HCT116 (cell line): Measurements from ENCODE around the gene DRGX. TPM values are rescaled to one million over a fixed set of nuclear protein-coding genes. Genes with fewer than 3 reads are reported as not detected.

Experiments
- ATAC-seq: fragments of 200-7000 bp; cut with Tn5 transposase; 2 replicates; pipeline ENCODE4 v1.9.1; 2020; ENCODE audit warnings: mild to moderate bottlenecking, moderate library complexity
- BruUV-seq: library from RNA; stranded (reverse); fragments of 400-500 nt; replicated peaks from 2 replicates; lab custom pipeline; 2021; lab: Mats Ljungman, UMichigan
- CTCF ChIA-PET: fragments of 300-600 bp; sonication (Branson Sonifier 250); formaldehyde crosslinking; loops from one replicate; lab custom pipeline; 2021; ENCODE audit warnings: antibody characterized with exemption; lab: Charles Lee
- POLR2A ChIA-PET: fragments of 300-600, 350-600 bp; sonication (Branson Sonifier 250); formaldehyde crosslinking; loops from one replicate; lab custom pipeline; 2021; ENCODE audit warnings: antibody characterized with exemption; lab: Charles Lee
- RAD21 ChIA-PET, 2 experiments: fragments of 300-600 bp; sonication (Branson Sonifier 250); formaldehyde crosslinking; loops; one replicate each; lab custom pipeline; 2023; ENCODE audit warnings: low total read pairs in 2 of 2; ENCODE audit not compliant: uncharacterized antibody in 2 of 2, unreplicated experiment in 2 of 2, low non-redundant PET in 1 of 2; lab: Charles Lee
- DNase-seq: peaks from one replicate; pipeline ENCODE4 v3.0.0-alpha.2; 2010; ENCODE audit warnings: low read depth, low spot score
- H2AFZ ChIP-seq: fragments of 200-600 bp; shearing (Covaris generic), sonication (generic); 2 replicates; pipeline ENCODE4 v1.6.1; 2017; ENCODE audit warnings: low read depth, mixed run types, mixed read lengths, antibody characterized with exemption, low read length; ENCODE audit not compliant: poor library complexity, severe bottlenecking
- H3K27ac ChIP-seq: 2 replicates; pipeline ENCODE4 v1.5.1; 2012; ENCODE audit warnings: low read depth, low read length
- H3K27me3 ChIP-seq: fragments of 200-600 bp; sonication (generic); 2 replicates; pipeline ENCODE4 v1.6.1; 2016; ENCODE audit warnings: mixed run types, low read length, mixed read lengths; ENCODE audit not compliant: insufficient read depth
- H3K36me3 ChIP-seq, 2 experiments: fragments of 200-500 bp in 1 of 2; fragments of 200-600 bp in 1 of 2; sonication (Bioruptor generic) in 1 of 2; sonication (generic) in 1 of 2; 2 replicates each; pipeline versions ENCODE4 v1.5.1 to v1.6.1; 2014 to 2016; ENCODE audit warnings: low read length in 2 of 2, inconsistent platforms in 1 of 2, mixed read lengths in 1 of 2, mixed run types in 1 of 2; ENCODE audit not compliant: insufficient read depth in 2 of 2, control insufficient read depth in 1 of 2
- H3K4me1 ChIP-seq, 2 experiments: fragments of 200-600 bp in 1 of 2; sonication (generic) in 1 of 2; 2 replicates each; pipeline versions ENCODE4 v1.5.1 to v1.6.1; 2012 to 2017; ENCODE audit warnings: low read length in 2 of 2, inconsistent platforms in 1 of 2, mild to moderate bottlenecking in 1 of 2, mixed read lengths in 1 of 2, mixed run types in 1 of 2, moderate library complexity in 1 of 2; ENCODE audit not compliant: insufficient read depth in 2 of 2, control insufficient read depth in 1 of 2
- H3K4me2 ChIP-seq: fragments of 200-600 bp; sonication (generic); 2 replicates; pipeline ENCODE4 v1.6.1; 2017; ENCODE audit warnings: mixed run types, low read length, mixed read lengths
- H3K4me3 ChIP-seq, 2 experiments: fragments of 200-600 bp in 1 of 2; sonication (generic) in 1 of 2; replicated peaks in 1 of 2; 2 replicates each; pipeline ENCODE4 v1.5.1; 2011 to 2016; ENCODE audit warnings: low read length in 2 of 2, control low read depth in 1 of 2, low read depth in 1 of 2, mild to moderate bottlenecking in 1 of 2, mixed read lengths in 1 of 2, mixed run types in 1 of 2
- H3K79me2 ChIP-seq: fragments of 200-600 bp; sonication (generic); 2 replicates; pipeline ENCODE4 v1.6.1; 2017; ENCODE audit warnings: mild to moderate bottlenecking, mixed run types, low read length, moderate library complexity, mixed read lengths; ENCODE audit not compliant: insufficient read depth
- H3K9ac ChIP-seq: fragments of 200-600 bp; sonication (generic); 2 replicates; pipeline ENCODE4 v1.6.1; 2016; ENCODE audit warnings: low read length, mixed read lengths
- H3K9me2 ChIP-seq: fragments of 200-600 bp; sonication (generic), shearing (Covaris generic); 2 replicates; pipeline ENCODE4 v1.6.1; 2017; ENCODE audit warnings: mixed run types, mild to moderate bottlenecking, moderate library complexity; ENCODE audit not compliant: insufficient read depth
- H3K9me3 ChIP-seq, 2 experiments: fragments of 200-500 bp in 1 of 2; fragments of 200-600 bp in 1 of 2; sonication (Bioruptor generic) in 1 of 2; sonication (generic) in 1 of 2; 2 replicates each; pipeline ENCODE4 v1.6.1; 2014 to 2017; ENCODE audit warnings: low read length in 2 of 2, mixed read lengths in 2 of 2, inconsistent platforms in 1 of 2, low read depth in 1 of 2, mild to moderate bottlenecking in 1 of 2, mixed run types in 1 of 2, moderate library complexity in 1 of 2; ENCODE audit not compliant: control insufficient read depth in 1 of 2, insufficient read depth in 1 of 2
- H4K20me1 ChIP-seq: fragments of 200-600 bp; sonication (generic), shearing (Covaris generic); 2 replicates; pipeline ENCODE4 v1.6.1; 2017; ENCODE audit warnings: mixed run types, mild to moderate bottlenecking, moderate library complexity; ENCODE audit not compliant: insufficient read depth
- CTCF ChIP-seq, 3 experiments: fragments of 200-600 bp in 1 of 3; sonication (generic) in 1 of 3; IDR thresholded peaks in 2 of 3; conservative IDR thresholded peaks in 1 of 3; 2 replicates each; pipeline ENCODE4 v1.5.1; 2012 to 2017; ENCODE audit warnings: low read depth in 2 of 3, low read length in 2 of 3, antibody characterized with exemption in 1 of 3, borderline replicate concordance in 1 of 3, control low read depth in 1 of 3, mild to moderate bottlenecking in 1 of 3, mixed read lengths in 1 of 3, mixed run types in 1 of 3, moderate library complexity in 1 of 3; ENCODE audit not compliant: insufficient read depth in 1 of 3
- EGR1 ChIP-seq: IDR thresholded peaks from 2 replicates; pipeline ENCODE4 v1.6.1; 2012; ENCODE audit warnings: low read depth
- ELF1 ChIP-seq: IDR thresholded peaks from 2 replicates; pipeline ENCODE4 v1.6.1; 2012; ENCODE audit warnings: low read depth, borderline replicate concordance
- EZH2 ChIP-seq: fragments of 200-600 bp; sonication (generic); IDR thresholded peaks from 2 replicates; pipeline ENCODE4 v1.6.1; 2017; ENCODE audit warnings: antibody characterized with exemption, mixed run types
- EZH2phosphoT487 ChIP-seq: fragments of 200-600 bp; IDR thresholded peaks from 2 replicates; pipeline ENCODE4 v1.6.1; 2018; ENCODE audit warnings: antibody characterized with exemption, borderline replicate concordance
- FOSL1 ChIP-seq: IDR thresholded peaks from 2 replicates; pipeline ENCODE4 v1.6.1; 2012; ENCODE audit warnings: low read depth
- JUND ChIP-seq: IDR thresholded peaks from 2 replicates; pipeline ENCODE4 v1.6.1; 2012
- MAX ChIP-seq: IDR thresholded peaks from 2 replicates; pipeline ENCODE4 v1.6.1; 2012
- POLR2A ChIP-seq: IDR thresholded peaks from 2 replicates; pipeline ENCODE4 v1.7.0; 2011; ENCODE audit warnings: borderline replicate concordance; ENCODE audit not compliant: insufficient read depth, insufficient read length; ENCODE audit errors: extremely low read depth
- POLR2AphosphoS5 ChIP-seq: IDR thresholded peaks from 2 replicates; pipeline ENCODE4 v1.6.1; 2011; ENCODE audit warnings: mild to moderate bottlenecking, low read depth, low read length, moderate library complexity
- RAD21 ChIP-seq: IDR thresholded peaks from 2 replicates; pipeline ENCODE4 v1.6.1; 2012; ENCODE audit warnings: low read depth, mild to moderate bottlenecking
- REST ChIP-seq: IDR thresholded peaks from 2 replicates; pipeline ENCODE4 v1.6.1; 2012; ENCODE audit warnings: low read depth
- SIN3A ChIP-seq: IDR thresholded peaks from 2 replicates; pipeline ENCODE4 v1.6.1; 2012; ENCODE audit warnings: low read depth
- SP1 ChIP-seq: IDR thresholded peaks from 2 replicates; pipeline ENCODE4 v1.6.1; 2012; ENCODE audit warnings: low read depth
- SRF ChIP-seq: IDR thresholded peaks from 2 replicates; pipeline ENCODE4 v1.6.1; 2012; ENCODE audit warnings: low read depth
- TCF7L2 ChIP-seq: IDR thresholded peaks from 2 replicates; pipeline ENCODE4 v1.7.0; 2011; ENCODE audit warnings: borderline replicate concordance, inconsistent platforms; ENCODE audit not compliant: insufficient read depth, insufficient read length; ENCODE audit errors: extremely low read depth
- YY1 ChIP-seq: IDR thresholded peaks from 2 replicates; pipeline ENCODE4 v1.6.1; 2011; ENCODE audit warnings: low read length, low read depth, moderate library complexity, mild to moderate bottlenecking; ENCODE audit not compliant: insufficient replicate concordance; ENCODE audit errors: extremely low read depth
- ZBTB33 ChIP-seq: IDR thresholded peaks from 2 replicates; pipeline ENCODE4 v1.6.1; 2011; ENCODE audit warnings: mild to moderate bottlenecking, low read length, moderate library complexity; ENCODE audit not compliant: insufficient replicate concordance; ENCODE audit errors: extremely low read depth
- ZFX ChIP-seq: fragments of 450-650 bp; IDR thresholded peaks from 2 replicates; pipeline ENCODE4 v1.6.1; 2017
- ZNF274 ChIP-seq: fragments of 200-500 bp; sonication (Bioruptor generic); IDR thresholded peaks from 2 replicates; pipeline ENCODE4 v1.6.1; 2014; ENCODE audit warnings: mild to moderate bottlenecking, low read depth, low read length, inconsistent platforms
- intact Hi-C: fragments of 100-400 bp; cut with micrococcal nuclease; formaldehyde crosslinking; loops from 2 replicates; pipeline ENCODE4 v1.10.0; 2022
- total RNA-seq: library from RNA; stranded (reverse); gene quantifications from one replicate; pipeline ENCODE4 v1.2.1, GENCODE V29; 2021; ENCODE audit not compliant: unreplicated experiment

The DRGX gene
- total RNA-seq, 1 experiment from 2014 or later: not detected

DNA sequence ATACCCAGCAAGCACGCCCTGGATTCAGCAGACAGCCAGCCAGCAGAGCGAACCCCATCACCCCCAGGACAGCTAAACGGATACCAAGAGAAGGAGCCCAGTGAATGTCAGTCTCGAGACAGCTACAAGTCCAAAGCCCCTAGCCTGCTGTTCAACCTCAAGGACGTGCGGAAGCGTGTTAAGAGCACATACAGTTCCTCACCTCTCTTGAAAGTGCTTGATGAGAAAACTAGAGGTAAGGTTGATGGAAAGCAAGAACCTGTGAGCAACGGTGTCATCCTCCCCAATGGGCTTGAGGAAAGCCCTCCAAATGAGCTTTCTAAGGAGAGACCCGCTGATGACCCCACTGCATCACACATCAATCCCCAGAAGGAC lies 72.0 kb downstream of the DRGX start:
- DNase-seq (no peak), ATAC-seq (no peak)
- TF ChIP-seq MAX (no peak), REST (no peak), SRF (no peak), POLR2AphosphoS5 (no peak), TCF7L2 (no peak), ZBTB33 (no peak), SIN3A (no peak), EGR1 (no peak), ELF1 (no peak), RAD21 (no peak), CTCF (IDR thresholded peaks at IDR 0.05 in 2 of 3, conservative IDR thresholded peaks at IDR 0.05 in 1 of 3; ENCODE audit: borderline replicate concordance in 1 of 3, insufficient read depth in 1 of 3, low read depth in 2 of 3, low read length in 2 of 3) (no peak), SP1 (no peak), ZNF274 (no peak), EZH2 (no peak), EZH2phosphoT487 (no peak), YY1 (no peak), JUND (no peak), ZFX (no peak), POLR2A (no peak), FOSL1 (no peak)
- Histone ChIP-seq H3K9ac (no peak overlapping the region), H3K27ac (no peak overlapping the region), H3K9me3 (no peaks in the 10 kb centered on the region), H3K4me1 (no peaks in the 10 kb centered on the region), H3K9me2 (no peaks in the 10 kb centered on the region), H4K20me1 (no peaks in the 10 kb centered on the region), H3K36me3 (no peaks in the 10 kb centered on the region), H3K79me2 (no peaks in the 10 kb centered on the region), H3K4me2 (no peak overlapping the region), H3K4me3 (no peak overlapping the region), H3K27me3 (peaks cover 34% of the 10 kb centered on the region), H2AFZ (no peak overlapping the region)
- ChIA-PET CTCF (no interaction called here), POLR2A (no interaction called here), RAD21 (no interaction called here)
- BruUV-seq: no TSS peak
- intact Hi-C loops: no loop called here
